ENCODE results near the gene PTS.

GRCh38 chr11:112226831-112227401 lies 688 bp downstream of the PTS start:
- TF ChIP-seq EZH2 (IDR thresholded peaks at IDR 0.05; ENCODE audit: borderline replicate concordance, low read length) (no peak), CTCF (conservative IDR thresholded peaks at IDR 0.05 in 1 of 2, IDR thresholded peaks at IDR 0.05 in 1 of 2; ENCODE audit: extremely low read depth in 1 of 2, insufficient read depth in 1 of 2, low read depth in 1 of 2, low read length in 2 of 2) (no peak)

All from mammary epithelial cell (primary cell).